Glomerular endothelial cell (primary cell): ENCODE results near the gene LAMA1. TPM values are rescaled to one million over a fixed set of nuclear protein-coding genes. Genes with fewer than 3 reads are reported as not detected.

ENCODE experiments used
- DNase-seq: peaks from one replicate; pipeline ENCODE4 v3.0.0-alpha.2; 2011; ENCODE audit warnings: low read depth, low spot score; ENCODE audit errors: extremely low read depth
- total RNA-seq: library from RNA; depleted of rRNA; stranded (reverse); fragments of >200 nt; gene quantifications from 2 replicates; pipeline ENCODE4 v1.2.3, GENCODE V29; 2015

Gene LAMA1
- total RNA-seq, 1 donor from 2014 or later: 2.5 TPM

- DNase-seq: no peak
Observed at GRCh38 chr18:6917072-6917471, 200.5 kb downstream of the LAMA1 start.

- no peak for DNase-seq
Observed at GRCh38 chr18:6901286-6901926, 216.2 kb downstream of the LAMA1 start.

GRCh38 chr18:6891788-6892187, 225.8 kb downstream of the LAMA1 start:
- no peak for DNase-seq

Other genes with a start within 250 kb of the LAMA1 start
- gene LRRC30, start 113.3 kb upstream of the LAMA1 start, total RNA-seq: not detected in 2 replicates